HepG2 (cell line): ENCODE results near the gene RSAD2.

Experiments used
- FOSL1 ChIP-seq: sonication (generic); formaldehyde crosslinking; IDR thresholded peaks from 2 replicates; pipeline ENCODE4 v1.9.0; 2021; ENCODE audit warnings: missing genetic modification reagents, borderline replicate concordance
- JUND ChIP-seq: sonication (generic); formaldehyde crosslinking; IDR thresholded peaks from 2 replicates; pipeline ENCODE4 v1.8.0; 2022; ENCODE audit warnings: mild to moderate bottlenecking, missing genetic modification reagents
- THAP7 ChIP-seq: sonication (generic); formaldehyde crosslinking; IDR thresholded peaks from 2 replicates; pipeline ENCODE4 v1.8.1; 2023; ENCODE audit warnings: mild to moderate bottlenecking, missing genetic modification reagents
- ZBTB40 ChIP-seq, 2 experiments: fragments of 450-650 bp in 1 of 2; sonication (generic) in 1 of 2; formaldehyde crosslinking in 1 of 2; IDR thresholded peaks; 2 replicates each; pipeline versions ENCODE4 v1.6.1 to v1.8.0; 2016 to 2022; ENCODE audit warnings: antibody characterized with exemption in 1 of 2, mild to moderate bottlenecking in 1 of 2, missing genetic modification reagents in 1 of 2

GRCh38 chr2:6915399-6915798 lies 37.8 kb downstream of the RSAD2 start:
- TF ChIP-seq JUND (CRISPR knock-in tag) (no peak), FOSL1 (CRISPR knock-in tag) (no peak), THAP7 (CRISPR knock-in tag) (no peak), ZBTB40 (IDR thresholded peaks at IDR 0.05) (no peak), ZBTB40 (CRISPR knock-in tag; IDR thresholded peaks at IDR 0.05) (no peak)
